A549 (cell line): ENCODE data around the gene LBH. TPM values are rescaled to one million over a fixed set of nuclear protein-coding genes. Genes with fewer than 3 reads are reported as not detected.

Experiments used
- ATAC-seq, 2 experiments: fragments of 200-7000 bp in 1 of 2; fragments of >200 bp in 1 of 2; cut with Nextera tagmentation in 1 of 2; cut with Tn5 transposase in 1 of 2; 3 replicates each; pipeline versions ENCODE4 v1.8.0 to v1.9.1; 2018 to 2020; ENCODE audit warnings: mild to moderate bottlenecking in 1 of 2, moderate library complexity in 1 of 2
- CTCF ChIA-PET: fragments of 300-600 bp; sonication (Branson Sonifier 250); formaldehyde crosslinking; extraction: SDS; loops from one replicate; lab custom pipeline; 2021; ENCODE audit warnings: antibody characterized with exemption, inconsistent platforms; lab: Yijun Ruan, JAX
- POLR2A ChIA-PET: fragments of 350-600 bp; formaldehyde crosslinking; extraction: SDS; loops from one replicate; lab custom pipeline; 2021; ENCODE audit warnings: antibody characterized with exemption, inconsistent platforms; lab: Yijun Ruan, JAX
- DNase-seq, 2 experiments: peaks; one replicate each; pipeline versions ENCODE4 v3.0.0 to v3.0.0-alpha.2; 2011 to 2016; ENCODE audit warnings: low read depth in 1 of 2, low spot score in 1 of 2
- FAIRE-seq: peaks from 2 replicates; lab custom pipeline; 2011; peaks lifted over from hg19 to GRCh38; lab: Jason Lieb, UNC
- H3K27ac ChIP-seq, 2 experiments: fragments of >200 bp; sonication (Bioruptor Twin); formaldehyde crosslinking; 3 replicates each; pipeline ENCODE4 v1.5.1; 2016 to 2017
- H3K4me1 ChIP-seq: fragments of >200 bp; sonication (Bioruptor Twin); formaldehyde crosslinking; 3 replicates; pipeline ENCODE4 v1.6.1; 2016
- H3K4me2 ChIP-seq: fragments of >200 bp; sonication (Bioruptor Twin); formaldehyde crosslinking; 3 replicates; pipeline ENCODE4 v1.6.1; 2016
- H3K4me3 ChIP-seq: fragments of >200 bp; sonication (Bioruptor Twin); formaldehyde crosslinking; 3 replicates; pipeline ENCODE4 v1.5.1; 2016
- H3K9me3 ChIP-seq: fragments of >200 bp; sonication (Bioruptor Twin); formaldehyde crosslinking; 3 replicates; pipeline ENCODE4 v1.6.1; 2016
- EHF ChIP-seq: fragments of 250-450 bp; sonication (Bioruptor Pico); IDR thresholded peaks from 2 replicates; pipeline ENCODE4 v1.5.0; 2020; ENCODE audit warnings: mild to moderate bottlenecking
- EHMT2 ChIP-seq: fragments of 200-600 bp; sonication (generic); IDR thresholded peaks from 2 replicates; pipeline ENCODE4 v1.6.1; 2016; ENCODE audit warnings: antibody characterized with exemption, low read depth, mild to moderate bottlenecking, moderate library complexity
- GATA3 ChIP-seq: IDR thresholded peaks from 2 replicates; pipeline ENCODE4 v1.6.1; 2012; ENCODE audit warnings: borderline replicate concordance
- HMGXB4 ChIP-seq: fragments of 250-450 bp; sonication (Bioruptor Pico); IDR thresholded peaks from 2 replicates; pipeline ENCODE4 v1.5.0; 2021; ENCODE audit warnings: mild to moderate bottlenecking, moderate library complexity, borderline replicate concordance
- HOXA7 ChIP-seq: fragments of 250-450 bp; sonication (Bioruptor Pico); IDR thresholded peaks from 2 replicates; pipeline ENCODE4 v1.5.0; 2020; ENCODE audit warnings: mild to moderate bottlenecking, moderate library complexity
- JUN ChIP-seq, 2 experiments: fragments of >200 bp; sonication (Bioruptor Twin); formaldehyde crosslinking; IDR thresholded peaks; 2 replicates in 1 of 2; 3 replicates in 1 of 2; pipeline ENCODE4 v1.6.1; 2016 to 2017
- MAFK ChIP-seq: fragments of 450-650 bp; IDR thresholded peaks from 2 replicates; pipeline ENCODE4 v1.6.1; 2014; ENCODE audit not compliant: partially characterized antibody
- MAX ChIP-seq: IDR thresholded peaks from 2 replicates; pipeline ENCODE4 v1.6.1; 2012
- MAZ ChIP-seq: fragments of 150-350 bp; IDR thresholded peaks from 2 replicates; pipeline ENCODE4 v1.6.1; 2014; ENCODE audit warnings: antibody characterized with exemption, low read depth, low read length, borderline replicate concordance
- NPAS2 ChIP-seq: fragments of 250-450 bp; sonication (Bioruptor Pico); IDR thresholded peaks from 2 replicates; pipeline ENCODE4 v1.8.0; 2022; ENCODE audit warnings: mild to moderate bottlenecking, moderate library complexity, borderline replicate concordance
- POLR2A ChIP-seq: IDR thresholded peaks from 2 replicates; pipeline ENCODE4 v1.6.1; 2012; ENCODE audit warnings: mild to moderate bottlenecking, low read length
- POLR2AphosphoS2 ChIP-seq: conservative IDR thresholded peaks from 2 replicates; pipeline ENCODE4 v1.6.1; 2012; ENCODE audit warnings: low read length, improper control_type of control experiment, inconsistent platforms
- RARB ChIP-seq: fragments of 250-450 bp; sonication (Bioruptor Pico); IDR thresholded peaks from 2 replicates; pipeline ENCODE4 v1.8.0; 2021; ENCODE audit warnings: mild to moderate bottlenecking, moderate library complexity
- REST ChIP-seq: fragments of 200-600 bp; sonication (generic); IDR thresholded peaks from 2 replicates; pipeline ENCODE4 v1.6.1; 2016; ENCODE audit warnings: antibody characterized with exemption, mild to moderate bottlenecking, moderate library complexity
- RNF2 ChIP-seq: fragments of 200-600 bp; sonication (generic); IDR thresholded peaks from 2 replicates; pipeline ENCODE4 v1.6.1; 2016; ENCODE audit warnings: low read depth, mild to moderate bottlenecking, antibody characterized with exemption, moderate library complexity, borderline replicate concordance
- TFCP2L1 ChIP-seq: fragments of 250-450 bp; sonication (Bioruptor Pico); IDR thresholded peaks from 2 replicates; pipeline ENCODE4 v1.5.0; 2021; ENCODE audit warnings: mild to moderate bottlenecking
- ZC3H11A ChIP-seq: fragments of 450-650 bp; IDR thresholded peaks from 2 replicates; pipeline ENCODE4 v1.6.1; 2014; ENCODE audit warnings: antibody characterized with exemption, mild to moderate bottlenecking
- WGBS: methylation state at CpG from one replicate; pipeline ENCODE4 v1.1.6; 2017; ENCODE audit errors: missing lambda C conversion rate; 5-methylcytosine and 5-hydroxymethylcytosine counted together
- polyA plus RNA-seq, 4 experiments: library from polyadenylated mRNA; depleted of rRNA in 3 of 4; stranded (reverse); fragments of >200 nt; fragmentation: RNase III in 1 of 4; extraction: RNeasy Plus Mini Kit Qiagen cat#74134 plus additional on column Dnase treatment in 1 of 4; gene quantifications; 2 replicates in 3 of 4; 3 replicates in 1 of 4; pipeline ENCODE4 v1.2.3, GENCODE V29; 2011 to 2017

LBH gene
- polyA plus RNA-seq, 2 of the 4 experiments (the other 2 are of a cell fraction): 163 to 216 TPM

- DNase-seq (no peak), ATAC-seq (no peak), FAIRE-seq (no peak)
- no peaks in the 10 kb centered on the region for H3K9me3 ChIP-seq
- no peak overlapping the region for H3K27ac ChIP-seq
- no peak overlapping the region for H3K4me3 ChIP-seq
- CTCF ChIA-PET: interaction anchor here (0.6 to 12.8 kb wide), 7 partner anchors 14 to 1030 kb away, joined by 3 to 430 read pairs (median 9); partner anchors contain the start of genes EHD3 and LBH
- peaks cover 5% of the 10 kb centered on the region; the same call in 2 of the 3 replicates for H3K4me1 ChIP-seq
- POLR2A ChIA-PET: no interaction called here
- no peak for TF ChIP-seq EHF (CRISPR knock-in tag)
- no peak for TF ChIP-seq MAZ
- TF ChIP-seq MAX: no peak
- TF ChIP-seq GATA3: no peak
- TF ChIP-seq RNF2: no peak
- TF ChIP-seq MAFK: no peak
- no peak for TF ChIP-seq HOXA7 (CRISPR knock-in tag)
- no peak for TF ChIP-seq NPAS2 (CRISPR knock-in tag)
- TF ChIP-seq JUN (IDR thresholded peaks at IDR 0.05): no peak
- TF ChIP-seq, all 56 proteins: peak for 0
- no peak overlapping the region for H3K4me2 ChIP-seq
- WGBS: 60% methylated on average over 4 of the region's 4 CpGs
Measured at GRCh38 chr2:30204281-30204680, 27.1 kb upstream of the LBH start.

GRCh38 chr2:30205456-30205855 is 25.9 kb upstream of the LBH start:
- Histone ChIP-seq H3K9me3 (no peaks in the 10 kb centered on the region), H3K27ac (no peak overlapping the region), H3K4me1 (peaks cover 5% of the 10 kb centered on the region; the same call in 2 of the 3 replicates), H3K4me3 (no peak overlapping the region), H3K4me2 (no peak overlapping the region)
- ChIA-PET CTCF (interaction anchor here (1.9 to 12.8 kb wide), 5 partner anchors 12 to 965 kb away, joined by 5 to 430 read pairs (median 107); partner anchors contain the start of gene LBH), POLR2A (no interaction called here)
- TF ChIP-seq REST (no peak), RARB (CRISPR knock-in tag) (no peak), TFCP2L1 (CRISPR knock-in tag) (no peak), EHMT2 (no peak), ZC3H11A (no peak), POLR2AphosphoS2 (no peak), HMGXB4 (CRISPR knock-in tag) (no peak), POLR2A (no peak)
- DNase-seq: no peak
- FAIRE-seq: no peak
- no peak for ATAC-seq
- 90% methylated on average over 1 of the region's 1 CpG for WGBS
